GM18867 (cell line): ENCODE data around the gene NLGN1.

ENCODE experiments used
- ATAC-seq: cut with Tn5 transposase; IDR thresholded peaks from one replicate; pipeline ENCODE4 v1.9.1; 2021; ENCODE audit warnings: mild to moderate bottlenecking, moderate library complexity; ENCODE audit not compliant: unreplicated experiment

Gene NLGN1

DNA sequence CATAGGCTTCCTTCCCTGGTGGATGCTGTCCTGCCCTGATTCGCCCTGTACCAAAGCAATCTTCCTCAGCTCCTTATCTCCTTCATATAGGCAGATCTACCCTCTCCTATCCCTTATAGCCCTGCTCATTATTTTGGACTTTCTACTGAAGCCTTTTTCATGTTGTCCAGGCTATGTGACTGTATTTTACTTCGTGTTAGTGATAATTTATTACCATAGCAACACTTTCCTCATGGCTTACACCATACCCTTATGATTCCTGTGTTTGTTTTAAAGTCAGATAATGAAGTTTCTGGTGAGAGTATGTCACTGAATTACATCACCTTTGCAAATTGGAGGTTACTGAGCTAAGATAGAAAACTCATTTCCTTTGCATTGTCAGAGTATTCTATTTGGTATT lies 352.6 kb downstream of the NLGN1 start:
- ATAC-seq: no peak

DNA sequence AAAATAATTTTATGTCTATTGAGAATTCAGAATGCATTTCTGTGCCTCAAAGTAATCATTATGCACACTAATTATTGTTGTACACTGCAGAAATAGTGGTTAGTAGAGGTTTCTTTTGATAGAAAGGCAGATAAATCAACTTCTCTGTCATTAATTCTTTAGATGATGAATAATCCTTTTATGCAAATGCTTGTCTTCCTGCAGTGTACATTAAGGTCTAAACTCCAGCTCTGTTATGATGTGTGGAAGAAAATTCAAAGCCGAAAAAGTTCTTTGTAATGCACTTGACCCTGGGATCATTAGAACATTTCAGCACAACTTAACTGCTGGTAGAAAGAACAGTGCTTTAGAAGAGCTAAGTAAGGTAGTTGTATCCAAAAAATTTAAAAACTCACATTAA lies 353.0 kb downstream of the NLGN1 start:
- no peak for ATAC-seq

DNA sequence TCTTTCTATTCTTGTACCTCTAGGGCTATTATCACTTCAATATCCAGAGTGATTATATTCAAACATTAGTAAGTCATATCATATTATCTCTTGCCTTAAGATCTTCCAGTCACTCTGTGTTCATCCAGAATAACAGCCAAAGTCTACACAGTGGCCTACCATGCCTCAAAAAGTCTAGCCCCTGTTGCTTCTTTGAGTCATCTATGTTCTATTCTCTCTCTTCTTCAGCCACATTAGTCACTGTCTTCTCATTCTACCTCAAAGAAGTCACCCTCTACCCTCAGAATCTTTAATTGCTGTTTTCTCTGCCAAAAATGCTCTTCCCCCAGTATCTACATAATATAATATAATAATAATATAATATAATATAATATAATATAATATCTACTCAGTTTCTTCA lies 356.0 kb downstream of the NLGN1 start:
- no peak for ATAC-seq

DNA sequence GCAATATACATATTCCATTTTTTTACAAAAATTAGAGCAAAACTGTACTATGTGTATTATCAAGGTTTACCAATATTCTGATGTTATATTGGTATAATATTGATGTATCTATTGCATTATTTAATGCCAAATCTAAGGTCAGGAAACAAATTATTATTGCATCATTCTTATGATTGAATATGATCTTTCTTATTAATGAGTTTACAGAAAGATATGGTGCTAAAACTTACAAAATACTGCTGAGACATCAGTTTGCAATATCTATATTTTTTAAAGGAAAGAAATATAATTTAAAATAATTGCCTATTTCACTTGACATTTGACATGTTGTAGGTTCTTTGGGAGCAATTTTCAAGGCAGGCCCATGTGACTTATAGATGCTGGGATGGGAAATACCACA lies 357.6 kb downstream of the NLGN1 start:
- ATAC-seq: no peak

DNA sequence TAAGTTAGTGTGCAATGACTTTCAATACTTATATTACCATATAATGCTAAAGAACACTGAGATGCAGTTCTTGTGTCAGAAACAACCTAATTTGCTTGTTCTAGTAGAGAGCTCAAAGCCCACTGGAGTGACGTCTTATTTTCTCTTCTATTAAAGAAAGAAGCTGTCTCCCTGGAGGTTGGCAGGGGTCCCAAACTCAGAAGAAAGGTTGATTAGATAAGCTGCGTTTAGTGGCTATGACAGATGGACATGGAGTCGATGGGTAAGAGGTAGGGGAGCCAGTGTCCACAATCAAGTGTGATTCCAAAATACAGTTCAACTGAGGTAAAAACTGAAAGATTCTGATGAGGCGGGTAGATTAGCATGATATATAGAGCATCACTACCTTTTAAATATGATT lies 363.6 kb downstream of the NLGN1 start:
- ATAC-seq: no peak

DNA sequence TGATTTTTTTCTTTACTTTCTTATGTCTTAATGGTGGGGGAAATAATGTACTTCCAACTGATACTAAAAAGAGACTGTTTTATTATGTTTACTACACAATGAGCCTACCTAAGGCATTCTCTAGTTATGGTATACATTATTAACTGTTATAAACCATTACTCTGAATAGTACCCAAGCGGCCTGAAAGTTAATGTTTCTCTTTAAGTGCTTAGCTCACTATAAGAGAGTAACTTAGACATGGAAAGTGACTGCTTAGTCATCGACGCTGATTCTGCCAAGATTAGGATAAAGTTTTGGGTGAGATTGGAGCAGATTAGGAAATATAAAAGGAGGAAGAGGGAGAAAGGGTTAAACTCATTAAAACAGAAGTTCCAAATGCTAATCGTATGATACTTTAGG lies 365.0 kb downstream of the NLGN1 start:
- no peak for ATAC-seq

DNA sequence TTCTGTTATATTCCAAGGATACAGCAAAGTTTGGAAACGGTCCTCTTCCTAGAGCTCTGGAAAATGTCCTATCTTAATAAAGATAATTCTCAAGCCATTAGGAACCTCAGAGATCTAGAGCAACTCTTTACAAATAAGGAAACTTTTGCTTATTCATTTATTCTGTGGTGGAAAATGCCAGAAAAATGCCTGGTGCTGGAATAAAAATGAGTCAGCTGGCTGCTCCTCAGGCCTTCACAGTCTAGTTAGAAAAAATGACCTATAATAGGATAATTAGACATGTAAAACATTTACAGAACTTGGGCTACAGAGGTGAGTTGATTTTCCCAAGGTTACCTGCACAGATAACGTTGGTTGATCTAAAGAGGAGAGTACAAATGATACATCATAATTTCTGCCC lies 372.5 kb downstream of the NLGN1 start:
- no peak for ATAC-seq

DNA sequence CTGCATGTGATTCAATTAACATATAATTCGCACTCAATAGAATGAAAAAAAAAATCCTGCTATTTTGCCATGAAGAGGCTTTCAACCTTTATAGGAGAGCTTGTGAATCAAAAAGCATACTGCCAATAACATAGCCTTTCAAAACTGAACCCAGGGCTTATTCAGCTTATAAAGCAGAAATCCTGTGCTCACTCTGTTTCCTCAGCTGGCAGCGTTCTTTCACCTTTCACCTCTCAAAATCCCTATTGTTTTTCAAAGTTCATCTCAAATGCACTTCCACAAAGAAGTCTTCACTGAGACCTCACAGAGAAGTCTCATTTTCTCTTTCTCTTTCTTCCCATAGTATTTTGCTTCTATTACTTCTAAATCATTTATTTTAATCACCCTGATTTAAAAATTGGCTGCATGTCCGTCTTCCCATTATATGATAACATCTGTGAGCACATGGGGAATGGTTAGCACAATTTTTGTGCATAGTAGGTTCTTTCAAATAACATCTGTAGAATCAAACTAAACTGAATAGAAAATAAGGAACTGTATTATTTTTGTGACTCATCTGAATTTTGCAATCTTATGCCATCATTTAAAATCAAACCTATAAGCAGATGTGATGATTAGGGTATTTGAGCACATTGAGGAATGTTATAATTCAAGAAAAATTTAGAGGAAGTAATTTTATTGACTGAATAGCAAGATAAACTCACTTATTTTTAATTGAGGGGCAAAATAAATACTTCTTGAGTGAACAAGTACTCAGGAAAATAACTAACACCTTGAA lies 373.4 kb downstream of the NLGN1 start:
- no peak for ATAC-seq

DNA sequence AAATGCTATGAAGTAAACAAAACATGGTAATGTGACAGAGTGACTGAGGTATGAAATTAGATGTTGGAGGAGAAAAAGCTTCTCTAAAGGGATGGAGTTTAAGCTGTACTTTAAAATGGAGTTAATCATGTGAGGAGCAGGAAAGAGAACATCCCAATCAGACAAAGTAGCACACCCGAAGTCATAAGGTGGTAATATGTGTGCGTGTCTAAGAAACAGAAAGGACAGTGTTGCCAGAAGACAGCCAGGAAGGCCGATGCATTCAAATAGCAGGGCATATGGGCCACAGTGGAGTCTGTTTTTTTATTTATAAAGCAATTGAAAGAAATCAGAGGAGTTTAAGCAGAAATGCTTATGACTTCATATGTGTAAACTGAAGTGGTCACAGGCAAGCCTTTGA lies 376.3 kb downstream of the NLGN1 start:
- ATAC-seq: no peak

DNA sequence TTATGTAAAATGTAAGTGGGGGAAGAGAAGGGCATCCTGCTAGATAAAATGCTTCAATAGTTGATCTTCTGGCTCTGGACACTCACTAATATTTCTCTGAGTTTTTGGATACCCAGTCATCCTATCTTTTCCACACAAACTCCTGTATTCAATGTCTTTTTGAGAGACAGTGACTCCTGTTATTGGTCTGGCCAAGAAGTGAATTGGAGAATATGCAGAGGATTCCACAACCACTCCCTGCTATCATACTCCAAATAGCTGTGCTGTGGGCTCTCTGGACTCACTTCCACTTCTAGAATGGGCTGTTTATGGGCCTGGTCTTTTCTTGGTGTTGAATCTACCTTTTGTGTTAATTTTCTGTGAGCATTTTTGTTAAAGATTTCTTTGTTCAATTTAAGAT lies 376.8 kb downstream of the NLGN1 start:
- ATAC-seq: no peak

DNA sequence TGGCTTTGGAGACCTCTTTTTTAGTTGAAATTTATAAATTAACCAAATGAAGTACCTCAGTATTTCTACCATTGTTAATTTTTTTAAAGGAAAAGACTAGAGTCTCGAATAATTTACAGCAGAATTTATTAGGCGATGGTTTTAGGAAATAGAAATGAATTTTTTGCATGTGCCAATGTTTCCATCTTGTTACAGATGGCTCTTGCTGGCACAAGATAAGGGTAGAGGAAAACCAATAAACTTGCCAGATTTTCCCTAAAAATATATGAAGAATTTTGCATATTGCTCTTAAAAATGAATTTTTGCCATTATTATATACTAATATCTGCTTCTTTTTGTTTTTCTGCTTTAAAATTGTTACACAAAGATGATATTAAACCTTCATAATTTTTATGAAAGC lies 380.7 kb downstream of the NLGN1 start:
- ATAC-seq: no peak

DNA sequence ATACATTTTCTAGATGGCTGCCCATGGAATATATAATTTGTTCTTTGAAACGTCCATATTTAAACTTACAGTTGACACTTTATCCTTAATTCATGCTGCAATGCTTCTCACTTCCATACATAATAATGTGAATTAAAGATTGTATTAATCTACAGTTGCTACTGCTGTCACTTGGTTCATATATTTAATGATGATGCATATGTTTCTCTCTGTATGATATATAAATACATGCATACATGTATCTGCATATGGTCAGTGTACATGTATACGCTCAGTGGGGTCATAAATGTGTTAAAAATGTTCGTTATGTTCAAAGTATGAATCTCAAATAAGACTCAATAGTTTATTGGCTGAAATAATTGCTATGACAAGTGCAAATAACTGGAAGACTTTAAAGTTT lies 382.5 kb downstream of the NLGN1 start:
- no peak for ATAC-seq

DNA sequence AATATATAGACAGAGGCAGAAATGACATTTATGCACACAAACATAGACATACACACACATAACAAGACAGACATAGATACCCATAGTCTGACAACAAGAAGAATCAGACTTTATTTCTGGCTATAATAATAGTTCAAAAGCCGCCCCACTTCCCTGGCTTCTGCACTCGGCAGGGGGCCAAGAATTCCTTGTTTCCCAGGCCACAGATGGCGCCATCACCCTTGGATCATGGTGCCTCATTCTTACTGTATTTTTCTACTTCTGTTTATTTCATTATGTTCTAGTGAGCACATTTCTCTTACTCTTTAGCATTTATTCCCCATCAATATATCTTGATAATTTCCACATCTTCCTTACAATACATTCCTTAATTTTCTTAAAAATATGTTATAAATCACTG lies 387.5 kb downstream of the NLGN1 start:
- no peak for ATAC-seq

DNA sequence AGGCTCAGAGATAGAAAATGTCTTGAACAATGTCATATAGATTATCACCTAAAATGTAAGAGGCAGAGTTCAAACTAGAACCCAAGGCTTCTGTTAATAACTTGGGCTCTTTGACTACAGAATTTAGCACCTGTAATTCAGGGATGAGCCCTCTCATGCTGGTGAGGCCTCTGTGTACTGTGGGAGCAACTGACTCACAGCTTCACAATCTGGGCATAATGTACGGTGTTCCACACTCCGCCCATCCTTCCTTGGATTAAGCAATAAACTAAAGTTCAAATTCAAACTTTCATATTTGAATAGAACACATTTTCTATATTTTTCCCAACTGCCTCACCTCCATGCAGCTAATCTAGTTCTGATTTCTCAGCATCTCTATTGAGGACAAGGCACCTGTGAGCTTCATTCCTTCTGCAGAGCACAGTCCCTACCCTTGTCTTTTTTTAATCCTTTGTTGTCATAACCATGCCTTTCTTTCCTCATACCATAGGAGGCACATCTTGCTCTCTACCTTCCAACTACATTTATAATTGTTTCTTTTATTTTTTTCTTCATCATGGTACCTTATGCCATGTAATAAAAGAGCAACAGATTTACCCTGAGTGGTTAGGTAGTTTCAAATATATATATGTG lies 392.1 kb downstream of the NLGN1 start:
- ATAC-seq: no peak

DNA sequence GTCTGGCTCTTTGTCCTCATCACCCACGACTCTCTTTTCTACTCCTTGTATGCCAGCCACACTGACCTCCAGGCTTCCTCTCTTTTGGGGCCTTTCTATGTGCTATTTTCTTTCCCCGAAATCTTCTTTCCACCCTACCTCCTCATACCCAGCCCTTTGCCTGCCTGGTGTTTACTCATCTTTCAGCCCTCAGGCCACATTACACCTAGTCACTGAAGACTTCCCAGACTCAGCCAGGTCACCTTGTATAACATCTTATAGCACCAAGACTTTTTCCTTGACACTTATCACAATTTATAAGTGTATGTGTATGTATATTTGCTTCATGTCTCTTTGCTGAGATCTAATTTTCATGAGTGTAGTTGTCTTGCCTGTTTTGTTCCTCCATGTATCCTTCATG lies 396.4 kb downstream of the NLGN1 start:
- ATAC-seq: no peak

DNA sequence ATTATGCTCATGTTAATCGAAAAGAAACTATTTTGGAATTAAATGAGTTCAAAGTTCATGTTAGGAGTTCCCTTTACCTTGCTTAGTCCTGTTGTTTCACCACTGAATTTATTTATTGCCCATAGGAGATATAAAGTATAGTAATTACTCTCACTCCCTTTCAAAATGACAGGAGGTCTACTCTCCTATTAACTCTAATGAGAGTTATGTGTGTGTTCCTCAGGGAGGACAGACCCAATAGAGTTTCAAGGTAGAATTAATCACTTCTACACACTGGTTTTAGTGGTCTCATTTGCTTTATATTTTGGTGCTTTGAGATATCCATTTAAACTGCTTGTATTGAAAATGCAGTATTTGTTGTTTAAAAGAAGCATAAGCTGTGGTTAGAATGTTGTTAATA lies 398.9 kb downstream of the NLGN1 start:
- no peak for ATAC-seq

DNA sequence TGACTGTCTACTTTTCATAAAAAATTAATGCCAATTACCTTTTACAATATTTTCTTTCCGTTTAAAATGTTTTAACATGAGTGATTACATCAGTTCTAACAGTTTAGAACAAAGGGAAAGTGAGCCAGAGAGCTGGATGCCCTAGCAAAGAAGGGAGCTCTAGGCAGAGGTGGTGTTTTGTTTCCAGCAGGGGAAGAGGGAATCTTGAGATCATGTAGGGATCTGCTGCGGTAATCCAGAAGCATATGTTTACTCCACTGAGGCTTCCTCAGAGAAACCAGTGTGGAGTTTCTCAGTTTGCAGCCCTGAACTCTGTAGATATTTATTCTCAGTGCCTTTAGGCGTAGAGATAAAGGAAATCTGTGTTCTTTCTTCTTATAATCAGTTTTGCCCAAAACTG lies 399.3 kb downstream of the NLGN1 start:
- ATAC-seq: no peak

DNA sequence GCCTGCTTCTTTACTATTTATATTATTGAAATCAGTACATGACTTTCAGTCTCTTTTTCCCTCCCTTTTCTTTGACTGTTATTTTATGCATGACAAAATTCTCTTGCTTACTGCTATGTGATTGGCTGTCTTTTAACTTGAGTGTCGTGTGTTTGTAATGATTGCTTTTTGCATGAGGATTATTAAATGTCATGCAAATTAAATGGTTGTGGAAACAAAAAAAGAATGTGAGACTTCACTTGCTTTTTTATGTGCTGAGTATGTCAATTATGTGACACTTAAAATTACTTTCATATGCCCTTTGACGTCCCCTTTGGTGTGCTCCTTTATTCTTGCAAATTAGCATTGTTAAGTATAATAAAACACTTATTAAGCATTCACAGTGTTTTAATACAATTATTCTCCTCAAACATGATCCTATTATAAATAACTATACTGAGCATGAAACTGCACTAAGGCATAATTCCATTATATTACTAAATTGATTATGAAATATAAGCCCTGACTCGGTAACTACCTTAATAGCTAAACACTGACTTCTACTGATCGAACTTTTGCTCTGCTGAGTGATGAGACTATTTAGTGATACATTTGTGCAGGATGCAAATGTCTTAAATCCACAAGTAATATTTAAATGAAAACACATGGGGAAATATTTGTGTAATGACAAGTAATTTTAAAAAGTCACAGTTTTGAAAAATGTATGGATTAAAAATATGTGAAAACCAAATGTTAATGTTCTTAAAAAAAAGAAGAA lies 401.7 kb downstream of the NLGN1 start:
- ATAC-seq: no peak

DNA sequence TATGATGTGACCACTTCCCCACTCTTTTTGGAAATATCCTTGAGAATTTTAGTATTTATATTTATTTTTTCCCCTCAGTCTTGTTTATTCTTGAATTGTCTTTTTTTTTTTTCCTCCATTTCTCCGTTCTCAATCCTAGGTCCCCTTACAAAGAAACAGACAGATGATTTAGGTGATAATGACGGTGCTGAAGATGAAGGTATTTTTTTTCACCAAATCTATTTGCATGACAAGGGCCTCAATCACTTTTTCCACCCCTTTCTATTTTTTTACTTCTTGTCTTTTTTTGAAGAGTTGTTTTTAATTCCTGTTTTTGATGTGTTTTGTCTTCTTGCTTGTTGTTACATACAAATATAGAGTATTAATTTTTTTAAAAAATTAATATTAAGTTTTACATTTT lies 402.6 kb downstream of the NLGN1 start:
- ATAC-seq: no peak

DNA sequence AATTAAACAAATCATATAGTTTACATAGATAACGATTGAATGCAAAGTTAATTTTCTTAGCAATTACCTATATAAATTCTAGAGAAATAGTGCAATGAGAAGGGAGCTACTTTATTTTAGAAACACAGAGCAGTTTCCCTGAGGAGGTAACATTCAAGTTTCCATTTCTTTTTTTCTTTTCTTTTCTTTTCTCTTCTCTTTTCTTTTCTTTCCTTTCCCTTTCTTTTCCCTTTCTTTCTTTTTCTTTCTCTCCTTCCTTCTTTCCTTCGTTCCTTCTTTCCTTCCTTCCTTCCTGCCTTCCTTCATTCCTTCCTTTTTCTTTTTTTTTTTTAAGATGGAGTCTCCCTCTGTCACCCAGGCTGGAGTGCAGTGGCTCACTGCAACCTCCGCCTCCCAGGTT lies 417.3 kb downstream of the NLGN1 start:
- ATAC-seq: no peak

DNA sequence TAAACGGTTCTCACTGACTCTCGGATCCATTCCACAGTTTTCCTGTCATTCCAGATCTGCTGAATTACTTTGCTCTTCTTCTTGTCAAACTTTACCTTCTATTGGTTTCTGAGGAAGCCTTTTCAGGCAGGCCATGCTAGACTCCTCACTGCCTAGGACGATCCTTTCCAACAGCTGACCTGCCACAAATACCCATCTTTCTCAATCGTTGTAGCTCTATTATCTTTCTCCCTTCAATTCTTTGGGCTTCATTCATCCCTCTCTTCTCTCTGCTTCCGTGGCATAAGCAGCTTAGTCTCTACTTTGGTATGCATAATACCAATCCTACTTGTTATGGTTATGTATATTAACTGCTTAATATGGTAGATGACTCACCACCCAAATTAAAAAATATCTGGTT lies 421.8 kb downstream of the NLGN1 start:
- ATAC-seq: no peak

DNA sequence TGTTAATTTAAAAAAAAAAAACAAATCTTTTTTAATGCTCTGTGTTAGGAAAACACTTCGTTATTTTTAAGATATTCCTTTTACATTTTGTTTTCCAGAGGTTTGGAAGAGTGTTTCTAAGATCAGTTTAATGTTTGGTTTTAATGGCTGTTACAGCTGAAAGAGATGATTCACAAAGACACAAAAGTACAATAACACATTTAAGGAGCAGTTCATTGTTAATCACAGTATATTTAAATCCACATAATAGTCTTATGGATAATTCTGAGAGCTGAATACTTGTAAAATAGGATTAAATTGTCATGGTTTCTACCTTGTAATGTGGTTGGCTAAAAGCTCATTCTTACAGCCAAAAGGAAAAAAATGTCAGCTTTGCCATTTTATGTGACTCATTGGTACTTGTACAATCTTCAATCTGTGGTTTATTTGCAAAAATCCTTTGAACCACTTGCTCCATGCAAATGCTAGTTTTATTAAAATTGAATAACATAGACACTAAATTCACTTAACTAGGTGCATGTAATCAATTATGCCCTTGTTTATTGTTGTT lies 426.4 kb downstream of the NLGN1 start:
- no peak for ATAC-seq
